HepG2 (cell line): ENCODE data around the gene NOXO1. TPM values are rescaled to one million over a fixed set of nuclear protein-coding genes. Genes with fewer than 3 reads are reported as not detected.
A peak's percentile ranks its signal among the peaks of the same experiment; 100 is the strongest.

Experiments
- ATAC-seq: fragments of 200-7000 bp; cut with Tn5 transposase; 3 replicates; pipeline ENCODE4 v1.9.1; 2020; ENCODE audit warnings: mild to moderate bottlenecking, moderate library complexity
- BruUV-seq: library from RNA; stranded (reverse); fragments of 400-500 nt; replicated peaks from 2 replicates; lab custom pipeline; 2021; lab: Mats Ljungman, UMichigan
- CTCF ChIA-PET: fragments of 300-600 bp; formaldehyde crosslinking; extraction: SDS; loops from one replicate; lab custom pipeline; 2021; ENCODE audit warnings: low total read pairs, inconsistent platforms, low intra/inter-chr PET ratio; lab: Yijun Ruan, JAX
- POLR2A ChIA-PET: fragments of 350-600 bp; sonication (Branson Sonifier 250); formaldehyde crosslinking; loops from one replicate; lab custom pipeline; 2020; ENCODE audit warnings: antibody characterized with exemption, inconsistent platforms; lab: Yijun Ruan, JAX
- DNase-seq: peaks from one replicate; pipeline ENCODE4 v3.0.0-alpha.2; 2015; ENCODE audit warnings: low spot score
- FAIRE-seq: peaks from 3 replicates; lab custom pipeline; 2011; peaks lifted over from hg19 to GRCh38; lab: Jason Lieb, UNC
- H2AFZ ChIP-seq: one replicate; pipeline ENCODE4 v1.6.1; 2011; ENCODE audit warnings: low read length, inconsistent platforms
- H3K27ac ChIP-seq: fragments of 300-600 bp; 3 replicates; pipeline ENCODE4 v1.8.0; 2011; ENCODE audit warnings: mixed run types, mild to moderate bottlenecking, mixed read lengths, low read length, inconsistent platforms; ENCODE audit not compliant: insufficient read depth; ENCODE audit errors: extremely low read length
- H3K27me3 ChIP-seq, 2 experiments: fragments of 200-600 bp in 1 of 2; 2 replicates in 1 of 2; 3 replicates in 1 of 2; pipeline versions ENCODE4 v1.6.0 to v1.8.0; 2011; ENCODE audit warnings: low read length in 2 of 2, mild to moderate bottlenecking in 2 of 2, moderate library complexity in 2 of 2, inconsistent platforms in 1 of 2; ENCODE audit not compliant: insufficient read depth in 2 of 2, control insufficient read depth in 1 of 2
- H3K36me3 ChIP-seq, 2 experiments: fragments of 200-600 bp in 1 of 2; replicated peaks in 1 of 2; 2 replicates in 1 of 2; 3 replicates in 1 of 2; pipeline versions ENCODE4 v1.5.1 to v1.8.0; 2011; ENCODE audit warnings: low read length in 2 of 2, inconsistent platforms in 1 of 2; ENCODE audit not compliant: insufficient read depth in 2 of 2, control insufficient read depth in 1 of 2
- H3K4me1 ChIP-seq: 2 replicates; pipeline ENCODE4 v1.5.1; 2012; ENCODE audit warnings: low read length, inconsistent platforms; ENCODE audit not compliant: insufficient read depth
- H3K4me2 ChIP-seq: 2 replicates; pipeline ENCODE4 v1.6.0; 2011; ENCODE audit warnings: low read depth, low read length, inconsistent platforms
- H3K4me3 ChIP-seq, 3 experiments: fragments of 200-600 bp in 1 of 3; sonication (generic), shearing (Covaris generic) in 1 of 3; replicated peaks in 1 of 3; 2 replicates each; pipeline ENCODE4 v1.5.1; 2011 to 2016; ENCODE audit warnings: low read length in 3 of 3, inconsistent platforms in 2 of 3, low read depth in 2 of 3, mild to moderate bottlenecking in 2 of 3, control low read depth in 1 of 3, mixed read lengths in 1 of 3; ENCODE audit not compliant: insufficient read depth in 1 of 3
- H3K79me2 ChIP-seq: one replicate; pipeline ENCODE4 v1.6.1; 2011; ENCODE audit warnings: low read length, inconsistent platforms; ENCODE audit not compliant: insufficient read depth
- H3K9ac ChIP-seq: 2 replicates; pipeline ENCODE4 v1.6.0; 2011; ENCODE audit warnings: mild to moderate bottlenecking, low read depth, low read length, inconsistent platforms; ENCODE audit not compliant: insufficient read depth
- H3K9me3 ChIP-seq: 2 replicates; pipeline ENCODE4 v1.5.1; 2012; ENCODE audit warnings: mild to moderate bottlenecking, low read length
- H4K20me1 ChIP-seq: 2 replicates; pipeline ENCODE4 v1.6.0; 2011; ENCODE audit warnings: inconsistent platforms, mild to moderate bottlenecking, low read length, moderate library complexity; ENCODE audit not compliant: insufficient read depth
- ARNT ChIP-seq: fragments of 450-650 bp; IDR thresholded peaks from 2 replicates; pipeline ENCODE4 v1.6.1; 2017
- BRCA1 ChIP-seq: sonication (generic); formaldehyde crosslinking; IDR thresholded peaks from 2 replicates; pipeline ENCODE4 v1.4.0; 2020; ENCODE audit warnings: missing genetic modification reagents
- CSRNP1 ChIP-seq: sonication (generic); formaldehyde crosslinking; IDR thresholded peaks from 2 replicates; pipeline ENCODE4 v1.8.1; 2023; ENCODE audit warnings: mild to moderate bottlenecking, missing genetic modification reagents
- DZIP1 ChIP-seq: sonication (generic); formaldehyde crosslinking; IDR thresholded peaks from 2 replicates; pipeline ENCODE4 v1.5.0; 2020; ENCODE audit warnings: mild to moderate bottlenecking, missing genetic modification reagents
- EEA1 ChIP-seq: sonication (generic); formaldehyde crosslinking; IDR thresholded peaks from 2 replicates; pipeline ENCODE4 v1.5.1; 2020; ENCODE audit warnings: mild to moderate bottlenecking, missing genetic modification reagents, borderline replicate concordance
- FOXM1 ChIP-seq: sonication (generic); formaldehyde crosslinking; IDR thresholded peaks from 2 replicates; pipeline ENCODE4 v1.5.0; 2020; ENCODE audit warnings: missing genetic modification reagents
- HOXA9 ChIP-seq: sonication (generic); formaldehyde crosslinking; IDR thresholded peaks from 2 replicates; pipeline ENCODE4 v1.8.1; 2022; ENCODE audit warnings: missing genetic modification reagents, mild to moderate bottlenecking, moderate library complexity, borderline replicate concordance
- MIER3 ChIP-seq: IDR thresholded peaks from 2 replicates; pipeline ENCODE4 v1.6.1; 2016; ENCODE audit warnings: missing compliant biosample characterization, borderline replicate concordance
- TGIF2 ChIP-seq: IDR thresholded peaks from 2 replicates; pipeline ENCODE4 v1.6.1; 2016; ENCODE audit warnings: control low read depth, missing compliant biosample characterization
- USF2 ChIP-seq, 2 experiments: sonication (generic) in 1 of 2; formaldehyde crosslinking in 1 of 2; IDR thresholded peaks; 2 replicates each; pipeline versions ENCODE4 v1.5.1 to v1.6.1; 2011 to 2020; ENCODE audit warnings: borderline replicate concordance in 1 of 2, low read depth in 1 of 2, low read length in 1 of 2, mild to moderate bottlenecking in 1 of 2, missing genetic modification reagents in 1 of 2, moderate library complexity in 1 of 2
- ZNF121 ChIP-seq: sonication (generic); formaldehyde crosslinking; IDR thresholded peaks from 2 replicates; pipeline ENCODE4 v1.5.0; 2020; ENCODE audit warnings: mild to moderate bottlenecking, missing genetic modification reagents
- ZNF274 ChIP-seq: sonication (generic); formaldehyde crosslinking; IDR thresholded peaks from 2 replicates; pipeline ENCODE4 v1.5.1; 2020; ENCODE audit warnings: mild to moderate bottlenecking, missing genetic modification reagents
- ZNF282 ChIP-seq: fragments of 450-650 bp; IDR thresholded peaks from 2 replicates; pipeline ENCODE4 v1.6.1; 2018; ENCODE audit not compliant: partially characterized antibody
- ZNF547 ChIP-seq: sonication (generic); formaldehyde crosslinking; IDR thresholded peaks from 2 replicates; pipeline ENCODE4 v1.5.1; 2020; ENCODE audit warnings: mild to moderate bottlenecking, missing genetic modification reagents
- WGBS: methylation state at CpG from one replicate; pipeline ENCODE4 v1.1.6; 2017; ENCODE audit warnings: low lambda C conversion rate; 5-methylcytosine and 5-hydroxymethylcytosine counted together
- in situ Hi-C: cut with HindIII; loops from 2 replicates; pipeline ENCODE4 v1.10.0; 2017; ENCODE audit warnings: low pct_unique_long_range_greater_than_20kb; ENCODE audit not compliant: extremely low pct_ligation_motif_present
- intact Hi-C: fragments of 100-400 bp; cut with micrococcal nuclease; formaldehyde crosslinking; loops from one replicate; pipeline ENCODE4 v1.10.0; 2022; ENCODE audit not compliant: unreplicated experiment
- polyA plus RNA-seq, 8 experiments: library from polyadenylated mRNA; depleted of rRNA in 3 of 8; stranded (reverse) in 7 of 8; unstranded in 1 of 8; fragments of >200 nt; fragmentation: Illumina TruSeq in 4 of 8; extraction: Trizol in 4 of 8; gene quantifications; 2 replicates each; pipeline versions ENCODE4 v1.2.1 to v1.2.3, GENCODE V29; 2011 to 2016; ENCODE audit warnings: low read depth in 4 of 8, missing spikeins in 1 of 8, mixed read lengths in 1 of 8; ENCODE audit not compliant: insufficient read depth in 1 of 8
- total RNA-seq, 5 experiments: library from RNA; depleted of rRNA; stranded (reverse); fragments of >200 nt; fragmentation: Illumina TruSeq; extraction: Trizol; gene quantifications; 2 replicates each; pipeline ENCODE4 v1.2.3, GENCODE V29; 2016; ENCODE audit warnings: low read depth in 1 of 5

Gene NOXO1
- total and polyA plus RNA-seq, 2 of the 13 experiments (the other 11 are each of a cell fraction or from before 2014, with no cell fraction given) = 0.69 to 1.4 TPM

- TF ChIP-seq ZNF274 (CRISPR knock-in tag) (peak; percentile 80; the same call in 1 of the 2 replicates), ARNT (no peak), ZNF121 (CRISPR knock-in tag) (0 out of 2 replicates have a peak, but pooled peaks have one; percentile 15), FOXM1 (no peak), TGIF2 (CRISPR knock-in tag) (peak; percentile 65; the same call in 1 of the 2 replicates), MIER3 (CRISPR knock-in tag) (no peak), DZIP1 (CRISPR knock-in tag) (peak; percentile 76)
- TF ChIP-seq, all 625 proteins: peak for 267
Observed at GRCh38 chr16:1959269-1960039, 21.8 kb downstream of the NOXO1 start, which contains the start of gene NDUFB10 (continued).

- Histone ChIP-seq H4K20me1 (peaks cover 28% of the 10 kb centered on the region), H3K4me2 (peak overlapping the region; percentile 98), H3K9ac (peak overlapping the region; percentile 42), H3K36me3 (peaks cover 3 to 16% of the 10 kb centered on the region in 2 experiments; a peak in 3 of 5 replicates), H3K27ac (no peak overlapping the region), H3K27me3 (peaks cover 1 to 12% of the 10 kb centered on the region in 2 experiments; a peak in 4 of 5 replicates), H3K4me1 (peaks cover 57% of the 10 kb centered on the region), H2AFZ (peak overlapping the region; percentile 65), H3K79me2 (peaks cover 24% of the 10 kb centered on the region), H3K4me3 (peak overlapping the region in 2 of 3 experiments; percentile 52 to 98; a peak in 4 of 6 replicates), H3K9me3 (no peaks in the 10 kb centered on the region)
- 37% methylated on average over 11 of the region's 14 CpGs for WGBS
- intact Hi-C loops (loop anchor here (2.0 kb wide), 1 partner anchor 18 kb away; no protein-coding TSS in a partner anchor), in situ Hi-C loops (no loop called here)
- DNase-seq (no peak), ATAC-seq (peak; percentile 2), FAIRE-seq (no peak)
- CTCF ChIA-PET = no interaction called here
- no TSS peak for BruUV-seq
- POLR2A ChIA-PET = interaction anchor here (7.4 kb wide), 1 partner anchor 17 kb away, joined by 139 read pairs; the partner anchor contains the start of gene MSRB1
- TF ChIP-seq ZNF547 (CRISPR knock-in tag) = no peak
- TF ChIP-seq EEA1 (CRISPR knock-in tag) = no peak
- TF ChIP-seq BRCA1 (CRISPR knock-in tag) = no peak
- TF ChIP-seq HOXA9 = no peak
- no peak for TF ChIP-seq CSRNP1 (CRISPR knock-in tag)
- no peak for TF ChIP-seq ZNF282
- TF ChIP-seq USF2 (IDR thresholded peaks at IDR 0.05; ENCODE audit: low read depth, low read length) = no peak
- TF ChIP-seq USF2 (CRISPR knock-in tag; IDR thresholded peaks at IDR 0.05; ENCODE audit: borderline replicate concordance) = no peak
Observed at GRCh38 chr16:1958715-1959268, 22.5 kb downstream of the NOXO1 start.
